ENCODE data around the gene FBXO22.
A peak's percentile ranks its signal among the peaks of the same experiment; 100 is the strongest.

FBXO22 gene

GRCh38 chr15:75861750-75862402 is 41.8 kb upstream of the FBXO22 start:
- Histone ChIP-seq H3K4me3 (ENCODE audit: low read depth, low read length) (no peak overlapping the region), H3K4me1 (ENCODE audit: control insufficient read depth, insufficient read depth, low read length) (peaks cover 14% of the 10 kb centered on the region), H3K9me3 (ENCODE audit: control insufficient read depth, insufficient read depth, low read depth, low read length) (no peaks in the 10 kb centered on the region), H3K36me3 (ENCODE audit: control insufficient read depth in 2 of 2, insufficient read depth in 1 of 2, low read length in 2 of 2) (peaks cover 8 to 17% of the 10 kb centered on the region in 2 experiments), H3K27ac (ENCODE audit: extremely low read depth, low read depth, low read length) (no peak overlapping the region)
- TF ChIP-seq ZNF621 (tag by site-specific recombination; IDR thresholded peaks at IDR 0.05) (no peak), ZNF202 (tag by site-specific recombination; IDR thresholded peaks at IDR 0.05; ENCODE audit: borderline replicate concordance) (no peak), ZFP69B (tag by site-specific recombination; IDR thresholded peaks at IDR 0.05) (no peak), ZNF777 (tag by site-specific recombination; IDR thresholded peaks at IDR 0.05; ENCODE audit: borderline replicate concordance) (no peak), ZNF341 (tag by site-specific recombination; IDR thresholded peaks at IDR 0.05; ENCODE audit: low read depth) (no peak), ZNF549 (tag by site-specific recombination; IDR thresholded peaks at IDR 0.05) (no peak), ZNF629 (tag by site-specific recombination; IDR thresholded peaks at IDR 0.05) (no peak), ZSCAN16 (tag by site-specific recombination; IDR thresholded peaks at IDR 0.05) (no peak), ZBTB1 (tag by site-specific recombination; IDR thresholded peaks at IDR 0.05) (no peak), BCL11B (tag by site-specific recombination; IDR thresholded peaks at IDR 0.05; ENCODE audit: low read depth) (no peak), ZNF580 (tag by site-specific recombination; IDR thresholded peaks at IDR 0.05) (no peak)
- TF ChIP-seq, protein P1, sequence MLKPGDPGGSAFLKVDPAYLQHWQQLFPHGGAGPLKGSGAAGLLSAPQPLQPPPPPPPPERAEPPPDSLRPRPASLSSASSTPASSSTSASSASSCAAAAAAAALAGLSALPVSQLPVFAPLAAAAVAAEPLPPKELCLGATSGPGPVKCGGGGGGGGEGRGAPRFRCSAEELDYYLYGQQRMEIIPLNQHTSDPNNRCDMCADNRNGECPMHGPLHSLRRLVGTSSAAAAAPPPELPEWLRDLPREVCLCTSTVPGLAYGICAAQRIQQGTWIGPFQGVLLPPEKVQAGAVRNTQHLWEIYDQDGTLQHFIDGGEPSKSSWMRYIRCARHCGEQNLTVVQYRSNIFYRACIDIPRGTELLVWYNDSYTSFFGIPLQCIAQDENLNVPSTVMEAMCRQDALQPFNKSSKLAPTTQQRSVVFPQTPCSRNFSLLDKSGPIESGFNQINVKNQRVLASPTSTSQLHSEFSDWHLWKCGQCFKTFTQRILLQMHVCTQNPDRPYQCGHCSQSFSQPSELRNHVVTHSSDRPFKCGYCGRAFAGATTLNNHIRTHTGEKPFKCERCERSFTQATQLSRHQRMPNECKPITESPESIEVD (tag by site-specific recombination; IDR thresholded peaks at IDR 0.05): no peak
- TF ChIP-seq, protein P2, sequence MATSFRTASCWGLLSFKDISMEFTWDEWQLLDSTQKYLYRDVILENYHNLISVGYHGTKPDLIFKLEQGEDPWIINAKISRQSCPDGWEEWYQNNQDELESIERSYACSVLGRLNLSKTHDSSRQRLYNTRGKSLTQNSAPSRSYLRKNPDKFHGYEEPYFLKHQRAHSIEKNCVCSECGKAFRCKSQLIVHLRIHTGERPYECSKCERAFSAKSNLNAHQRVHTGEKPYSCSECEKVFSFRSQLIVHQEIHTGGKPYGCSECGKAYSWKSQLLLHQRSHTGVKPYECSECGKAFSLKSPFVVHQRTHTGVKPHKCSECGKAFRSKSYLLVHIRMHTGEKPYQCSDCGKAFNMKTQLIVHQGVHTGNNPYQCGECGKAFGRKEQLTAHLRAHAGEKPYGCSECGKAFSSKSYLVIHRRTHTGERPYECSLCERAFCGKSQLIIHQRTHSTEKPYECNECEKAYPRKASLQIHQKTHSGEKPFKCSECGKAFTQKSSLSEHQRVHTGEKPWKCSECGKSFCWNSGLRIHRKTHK (tag by site-specific recombination; IDR thresholded peaks at IDR 0.05): no peak
- ChIA-PET POLR2A (interaction anchor here (1.4 kb wide), 1 partner anchor 41 kb away, joined by 3 read pairs; no protein-coding TSS in a partner anchor), CTCF (no interaction called here)

DNA sequence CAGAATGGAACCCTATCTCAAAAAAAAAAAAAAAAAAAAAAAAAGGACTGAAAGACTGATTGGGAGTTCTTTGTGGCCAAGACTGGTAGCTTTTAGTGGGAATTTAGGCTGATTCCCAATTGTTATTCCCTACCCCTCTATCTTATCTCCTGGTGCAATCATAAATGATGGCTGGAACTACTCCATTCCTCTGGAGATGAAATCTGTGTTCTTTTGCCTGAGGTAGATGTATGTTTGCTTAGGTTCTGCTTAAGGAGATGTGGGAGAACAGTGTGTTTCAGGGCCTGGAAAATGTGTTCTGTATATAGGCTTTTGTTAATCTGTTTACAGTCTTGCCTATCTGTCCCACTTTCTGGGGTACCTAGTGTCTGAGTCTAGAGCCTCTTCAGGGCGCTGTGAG is 40.9 kb upstream of the FBXO22 start:
- POLR2A ChIA-PET: interaction anchor here (0.6 to 1.4 kb wide), 3 partner anchors 40 to 44 kb away, joined by 3 read pairs; no protein-coding TSS in a partner anchor
- CTCF ChIA-PET: interaction anchor here (0.7 kb wide), 3 partner anchors 96 to 1080 kb away, joined by 3 to 4 read pairs (median 3); no protein-coding TSS in a partner anchor
- no peak overlapping the region for H3K27ac ChIP-seq (ENCODE audit: extremely low read depth, low read depth, low read length)
- TF ChIP-seq, protein P3, sequence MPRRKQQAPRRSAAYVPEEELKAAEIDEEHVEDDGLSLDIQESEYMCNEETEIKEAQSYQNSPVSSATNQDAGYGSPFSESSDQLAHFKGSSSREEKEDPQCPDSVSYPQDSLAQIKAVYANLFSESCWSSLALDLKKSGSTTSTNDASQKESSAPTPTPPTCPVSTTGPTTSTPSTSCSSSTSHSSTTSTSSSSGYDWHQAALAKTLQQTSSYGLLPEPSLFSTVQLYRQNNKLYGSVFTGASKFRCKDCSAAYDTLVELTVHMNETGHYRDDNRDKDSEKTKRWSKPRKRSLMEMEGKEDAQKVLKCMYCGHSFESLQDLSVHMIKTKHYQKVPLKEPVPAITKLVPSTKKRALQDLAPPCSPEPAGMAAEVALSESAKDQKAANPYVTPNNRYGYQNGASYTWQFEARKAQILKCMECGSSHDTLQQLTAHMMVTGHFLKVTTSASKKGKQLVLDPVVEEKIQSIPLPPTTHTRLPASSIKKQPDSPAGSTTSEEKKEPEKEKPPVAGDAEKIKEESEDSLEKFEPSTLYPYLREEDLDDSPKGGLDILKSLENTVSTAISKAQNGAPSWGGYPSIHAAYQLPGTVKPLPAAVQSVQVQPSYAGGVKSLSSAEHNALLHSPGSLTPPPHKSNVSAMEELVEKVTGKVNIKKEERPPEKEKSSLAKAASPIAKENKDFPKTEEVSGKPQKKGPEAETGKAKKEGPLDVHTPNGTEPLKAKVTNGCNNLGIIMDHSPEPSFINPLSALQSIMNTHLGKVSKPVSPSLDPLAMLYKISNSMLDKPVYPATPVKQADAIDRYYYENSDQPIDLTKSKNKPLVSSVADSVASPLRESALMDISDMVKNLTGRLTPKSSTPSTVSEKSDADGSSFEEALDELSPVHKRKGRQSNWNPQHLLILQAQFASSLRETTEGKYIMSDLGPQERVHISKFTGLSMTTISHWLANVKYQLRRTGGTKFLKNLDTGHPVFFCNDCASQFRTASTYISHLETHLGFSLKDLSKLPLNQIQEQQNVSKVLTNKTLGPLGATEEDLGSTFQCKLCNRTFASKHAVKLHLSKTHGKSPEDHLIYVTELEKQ (tag by site-specific recombination; IDR thresholded peaks at IDR 0.05; ENCODE audit: borderline replicate concordance): no peak
- TF ChIP-seq ZBTB17 (tag by site-specific recombination; IDR thresholded peaks at IDR 0.05) (peak; percentile 33; the same call in 1 of the 2 replicates), ZBTB20 (tag by site-specific recombination; IDR thresholded peaks at IDR 0.05) (peak; percentile 48; the same call in 1 of the 2 replicates), ZNF394 (tag by site-specific recombination; IDR thresholded peaks at IDR 0.05; ENCODE audit: borderline replicate concordance) (no peak), ZNF510 (tag by site-specific recombination; IDR thresholded peaks at IDR 0.05; ENCODE audit: insufficient replicate concordance) (no peak)
- TF ChIP-seq, protein P4, sequence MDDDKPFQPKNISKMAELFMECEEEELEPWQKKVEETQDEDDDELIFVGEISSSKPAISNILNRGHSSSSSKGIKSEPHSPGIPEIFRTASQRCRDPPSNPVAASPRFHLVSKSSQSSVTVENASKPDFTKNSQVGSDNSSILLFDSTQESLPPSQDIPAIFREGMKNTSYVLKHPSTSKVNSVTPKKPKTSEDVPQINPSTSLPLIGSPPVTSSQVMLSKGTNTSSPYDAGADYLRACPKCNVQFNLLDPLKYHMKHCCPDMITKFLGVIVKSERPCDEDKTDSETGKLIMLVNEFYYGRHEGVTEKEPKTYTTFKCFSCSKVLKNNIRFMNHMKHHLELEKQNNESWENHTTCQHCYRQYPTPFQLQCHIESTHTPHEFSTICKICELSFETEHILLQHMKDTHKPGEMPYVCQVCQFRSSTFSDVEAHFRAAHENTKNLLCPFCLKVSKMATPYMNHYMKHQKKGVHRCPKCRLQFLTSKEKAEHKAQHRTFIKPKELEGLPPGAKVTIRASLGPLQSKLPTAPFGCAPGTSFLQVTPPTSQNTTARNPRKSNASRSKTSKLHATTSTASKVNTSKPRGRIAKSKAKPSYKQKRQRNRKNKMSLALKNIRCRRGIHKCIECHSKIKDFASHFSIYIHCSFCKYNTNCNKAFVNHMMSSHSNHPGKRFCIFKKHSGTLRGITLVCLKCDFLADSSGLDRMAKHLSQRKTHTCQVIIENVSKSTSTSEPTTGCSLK (tag by site-specific recombination; IDR thresholded peaks at IDR 0.05): no peak
- TF ChIP-seq, protein P5, sequence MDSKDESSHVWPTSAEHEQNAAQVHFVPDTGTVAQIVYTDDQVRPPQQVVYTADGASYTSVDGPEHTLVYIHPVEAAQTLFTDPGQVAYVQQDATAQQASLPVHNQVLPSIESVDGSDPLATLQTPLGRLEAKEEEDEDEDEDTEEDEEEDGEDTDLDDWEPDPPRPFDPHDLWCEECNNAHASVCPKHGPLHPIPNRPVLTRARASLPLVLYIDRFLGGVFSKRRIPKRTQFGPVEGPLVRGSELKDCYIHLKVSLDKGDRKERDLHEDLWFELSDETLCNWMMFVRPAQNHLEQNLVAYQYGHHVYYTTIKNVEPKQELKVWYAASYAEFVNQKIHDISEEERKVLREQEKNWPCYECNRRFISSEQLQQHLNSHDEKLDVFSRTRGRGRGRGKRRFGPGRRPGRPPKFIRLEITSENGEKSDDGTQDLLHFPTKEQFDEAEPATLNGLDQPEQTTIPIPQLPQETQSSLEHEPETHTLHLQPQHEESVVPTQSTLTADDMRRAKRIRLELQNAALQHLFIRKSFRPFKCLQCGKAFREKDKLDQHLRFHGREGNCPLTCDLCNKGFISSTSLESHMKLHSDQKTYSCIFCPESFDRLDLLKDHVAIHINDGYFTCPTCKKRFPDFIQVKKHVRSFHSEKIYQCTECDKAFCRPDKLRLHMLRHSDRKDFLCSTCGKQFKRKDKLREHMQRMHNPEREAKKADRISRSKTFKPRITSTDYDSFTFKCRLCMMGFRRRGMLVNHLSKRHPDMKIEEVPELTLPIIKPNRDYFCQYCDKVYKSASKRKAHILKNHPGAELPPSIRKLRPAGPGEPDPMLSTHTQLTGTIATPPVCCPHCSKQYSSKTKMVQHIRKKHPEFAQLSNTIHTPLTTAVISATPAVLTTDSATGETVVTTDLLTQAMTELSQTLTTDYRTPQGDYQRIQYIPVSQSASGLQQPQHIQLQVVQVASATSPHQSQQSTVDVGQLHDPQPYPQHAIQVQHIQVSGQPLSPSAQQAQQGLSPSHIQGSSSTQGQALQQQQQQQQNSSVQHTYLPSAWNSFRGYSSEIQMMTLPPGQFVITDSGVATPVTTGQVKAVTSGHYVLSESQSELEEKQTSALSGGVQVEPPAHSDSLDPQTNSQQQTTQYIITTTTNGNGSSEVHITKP (tag by site-specific recombination; IDR thresholded peaks at IDR 0.05): no peak
- peaks cover 7 to 17% of the 10 kb centered on the region in 2 experiments for H3K36me3 ChIP-seq (ENCODE audit: control insufficient read depth in 2 of 2, insufficient read depth in 1 of 2, low read length in 2 of 2)
- H3K4me3 ChIP-seq (ENCODE audit: low read depth, low read length): no peak overlapping the region
- no peaks in the 10 kb centered on the region for H3K9me3 ChIP-seq (ENCODE audit: control insufficient read depth, insufficient read depth, low read depth, low read length)
- peaks cover 14% of the 10 kb centered on the region for H3K4me1 ChIP-seq (ENCODE audit: control insufficient read depth, insufficient read depth, low read length)

Measured in HEK293 (cell line).